Sigmoid colon (tissue), 4 donors: ENCODE data around the gene OSTN.

Source experiments
- EP300 ChIP-seq, 4 donors: sonication (generic); formaldehyde crosslinking; IDR thresholded peaks; one replicate each; pipeline ENCODE4 v1.6.1; 2017; ENCODE audit warnings: antibody characterized with exemption in 4 of 4
- POLR2A ChIP-seq, 2 donors: fragments of 450-650 bp; IDR thresholded peaks; one replicate each; pipeline ENCODE4 v1.6.1; 2016; ENCODE audit warnings: antibody characterized with exemption in 2 of 2, mild to moderate bottlenecking in 2 of 2, moderate library complexity in 2 of 2
- POLR2AphosphoS5 ChIP-seq, 4 donors: sonication (generic); formaldehyde crosslinking; IDR thresholded peaks; one replicate each; pipeline ENCODE4 v1.6.1; 2017; ENCODE audit warnings: antibody characterized with exemption in 4 of 4
- TF ChIP-seq, protein P1 (sequence below), 4 experiments: fragments of 450-650 bp in 3 of 4; fragments of 200-600 bp in 1 of 4; IDR thresholded peaks; one replicate each; pipeline ENCODE4 v1.5.1; 2016 to 2019; ENCODE audit warnings: antibody characterized with exemption in 4 of 4, mild to moderate bottlenecking in 3 of 4, moderate library complexity in 2 of 4

DNA sequence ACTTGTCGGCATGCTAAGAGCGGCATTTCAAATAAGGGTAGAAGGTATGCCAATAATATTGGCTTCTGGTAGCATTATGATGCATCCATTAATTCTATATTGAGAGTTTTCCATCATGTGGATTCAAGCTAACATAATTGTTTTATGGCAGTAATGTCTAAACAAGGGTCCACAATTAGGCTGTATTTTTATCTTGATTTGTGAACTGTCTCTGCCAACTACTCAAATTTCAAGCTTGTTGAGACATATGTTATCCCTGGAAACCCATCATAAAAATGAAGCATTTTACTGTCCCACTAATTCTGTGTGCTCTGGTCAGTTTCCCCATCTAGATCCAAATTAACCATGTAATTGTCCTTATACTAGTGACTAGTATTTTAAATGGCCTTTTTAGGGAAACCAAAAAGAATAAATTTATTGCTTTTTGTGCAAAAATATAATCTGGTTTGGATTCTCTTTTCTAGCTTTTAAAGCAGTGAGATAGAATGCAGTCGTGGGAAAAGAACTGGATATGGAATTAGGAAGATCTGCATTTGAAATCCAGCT lies 1.2 kb upstream of the OSTN start:
- TF ChIP-seq, protein P1, sequence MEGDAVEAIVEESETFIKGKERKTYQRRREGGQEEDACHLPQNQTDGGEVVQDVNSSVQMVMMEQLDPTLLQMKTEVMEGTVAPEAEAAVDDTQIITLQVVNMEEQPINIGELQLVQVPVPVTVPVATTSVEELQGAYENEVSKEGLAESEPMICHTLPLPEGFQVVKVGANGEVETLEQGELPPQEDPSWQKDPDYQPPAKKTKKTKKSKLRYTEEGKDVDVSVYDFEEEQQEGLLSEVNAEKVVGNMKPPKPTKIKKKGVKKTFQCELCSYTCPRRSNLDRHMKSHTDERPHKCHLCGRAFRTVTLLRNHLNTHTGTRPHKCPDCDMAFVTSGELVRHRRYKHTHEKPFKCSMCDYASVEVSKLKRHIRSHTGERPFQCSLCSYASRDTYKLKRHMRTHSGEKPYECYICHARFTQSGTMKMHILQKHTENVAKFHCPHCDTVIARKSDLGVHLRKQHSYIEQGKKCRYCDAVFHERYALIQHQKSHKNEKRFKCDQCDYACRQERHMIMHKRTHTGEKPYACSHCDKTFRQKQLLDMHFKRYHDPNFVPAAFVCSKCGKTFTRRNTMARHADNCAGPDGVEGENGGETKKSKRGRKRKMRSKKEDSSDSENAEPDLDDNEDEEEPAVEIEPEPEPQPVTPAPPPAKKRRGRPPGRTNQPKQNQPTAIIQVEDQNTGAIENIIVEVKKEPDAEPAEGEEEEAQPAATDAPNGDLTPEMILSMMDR (IDR thresholded peaks at IDR 0.05) = no peak
- TF ChIP-seq POLR2AphosphoS5 (IDR thresholded peaks at IDR 0.05) (no peak), POLR2A (IDR thresholded peaks at IDR 0.05) (no peak), EP300 (IDR thresholded peaks at IDR 0.05) (no peak)
